HG03064 (cell line): Measurements from ENCODE around the gene OSR1.
"Not testable (repeated sequence)": the region's sequence is repeated elsewhere in the genome, so short reads cannot be mapped to it uniquely, and the experiment has no call there.

Source experiments
- ATAC-seq: cut with Tn5 transposase; IDR thresholded peaks from one replicate; pipeline ENCODE4 v1.9.1; 2021; ENCODE audit warnings: low read depth; ENCODE audit not compliant: unreplicated experiment

The OSR1 gene

DNA sequence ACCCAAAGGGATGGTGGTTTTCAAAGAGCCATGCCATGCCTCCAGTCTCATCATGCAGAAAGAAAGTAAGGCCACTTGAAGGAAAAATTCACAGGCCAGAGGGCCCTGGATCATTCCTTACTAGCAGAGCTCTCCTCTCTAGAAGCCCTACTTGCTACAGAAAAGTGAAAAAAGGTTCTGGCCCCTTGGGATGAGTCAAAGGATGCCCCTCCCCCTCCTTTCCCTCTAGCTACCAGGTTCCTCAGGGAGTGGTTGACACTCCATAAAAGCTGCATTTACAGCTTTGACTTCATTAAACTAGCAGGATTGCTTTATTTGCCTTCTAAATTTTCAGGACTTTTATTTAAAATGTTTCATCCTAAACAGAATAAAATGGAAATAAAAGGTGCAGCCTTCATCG, 21.2 kb downstream of the OSR1 start:
- no peak for ATAC-seq

- ATAC-seq, result no peak
Measured at GRCh38 chr2:19336781-19337180, 21.6 kb downstream of the OSR1 start.

GRCh38 chr2:19332503-19332902, 25.9 kb downstream of the OSR1 start:
- no peak for ATAC-seq

GRCh38 chr2:19331450-19331849, 27.0 kb downstream of the OSR1 start:
- no peak for ATAC-seq

DNA sequence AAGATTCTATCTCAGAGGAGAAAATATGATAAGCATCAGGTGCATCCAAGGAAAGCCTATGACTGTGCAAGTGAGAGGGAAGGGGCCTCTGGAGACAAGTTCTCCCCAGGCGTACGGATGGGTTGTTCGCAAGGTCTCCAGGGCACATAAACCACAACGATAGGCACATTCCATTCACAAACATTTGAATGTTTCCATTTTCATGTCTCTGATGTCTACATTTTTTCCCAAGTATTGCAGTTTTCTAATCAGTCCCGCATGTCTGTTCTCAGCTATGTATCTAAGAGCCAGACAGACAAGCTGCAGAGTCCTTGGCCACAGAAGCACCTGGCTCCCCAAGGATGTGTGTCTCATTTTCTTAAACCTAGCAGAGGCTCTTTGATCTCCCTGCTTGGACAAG, 28.0 kb downstream of the OSR1 start:
- ATAC-seq, result no peak

GRCh38 chr2:19329445-19329844, 29.0 kb downstream of the OSR1 start:
- ATAC-seq, result no peak

DNA sequence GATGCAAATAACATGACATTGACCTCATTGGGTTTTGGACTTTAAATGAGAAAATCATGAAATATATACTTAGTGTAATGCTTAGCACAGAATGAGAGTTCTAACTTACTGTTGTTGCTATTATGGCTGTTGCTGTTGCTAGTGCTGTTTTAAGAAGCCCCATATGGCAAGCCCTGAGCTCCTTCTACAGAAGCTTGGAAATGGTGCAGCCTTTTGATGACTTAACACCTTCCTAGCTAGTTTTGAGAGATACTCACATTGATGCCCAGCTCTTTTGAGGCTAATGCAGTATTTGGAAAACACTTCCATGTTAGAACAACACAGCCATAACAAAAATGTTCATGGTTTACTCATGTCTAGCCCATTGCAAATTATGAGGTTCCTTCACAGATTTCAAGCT, 30.9 kb downstream of the OSR1 start:
- no peak for ATAC-seq

DNA sequence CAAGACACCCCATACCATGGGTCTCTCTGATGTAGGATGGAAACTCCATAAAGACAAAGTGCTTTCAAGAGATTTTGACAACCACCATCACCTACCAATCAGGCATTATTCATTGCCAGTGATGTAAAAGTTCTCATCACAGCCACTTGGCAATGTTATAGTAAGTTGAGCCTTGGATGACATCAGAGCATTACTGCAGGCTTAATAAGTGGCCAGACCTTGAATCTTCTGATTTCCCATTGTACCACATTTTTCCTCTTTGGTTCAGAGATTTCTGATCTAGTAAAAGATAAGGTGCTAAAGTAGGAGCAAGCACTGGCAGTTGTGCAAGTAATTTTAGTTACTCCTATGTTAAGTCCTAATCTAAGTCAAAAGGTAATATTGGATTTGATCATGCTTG, 36.5 kb downstream of the OSR1 start:
- no peak for ATAC-seq

- ATAC-seq, result no peak
Measured at GRCh38 chr2:19320813-19321212, 37.6 kb downstream of the OSR1 start.

DNA sequence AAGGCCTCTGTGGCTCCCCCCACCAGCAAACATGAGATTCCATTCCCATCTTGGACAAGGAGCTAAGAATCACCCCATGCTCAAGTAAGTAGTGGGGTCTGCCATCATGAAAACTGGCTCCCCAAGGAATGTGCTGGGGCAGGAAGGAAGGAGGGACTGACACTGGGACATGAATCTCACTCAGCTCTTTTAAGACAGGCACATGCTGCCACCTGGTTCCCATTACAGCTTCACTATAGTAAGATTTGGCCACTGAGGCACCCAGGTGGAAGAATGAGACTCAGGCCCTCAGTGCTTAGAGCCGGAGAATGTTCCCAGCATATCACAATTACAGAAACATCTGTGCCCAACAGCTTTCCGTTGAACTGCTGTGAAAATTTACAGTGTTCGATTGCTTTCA, 38.7 kb downstream of the OSR1 start:
- no peak for ATAC-seq

DNA sequence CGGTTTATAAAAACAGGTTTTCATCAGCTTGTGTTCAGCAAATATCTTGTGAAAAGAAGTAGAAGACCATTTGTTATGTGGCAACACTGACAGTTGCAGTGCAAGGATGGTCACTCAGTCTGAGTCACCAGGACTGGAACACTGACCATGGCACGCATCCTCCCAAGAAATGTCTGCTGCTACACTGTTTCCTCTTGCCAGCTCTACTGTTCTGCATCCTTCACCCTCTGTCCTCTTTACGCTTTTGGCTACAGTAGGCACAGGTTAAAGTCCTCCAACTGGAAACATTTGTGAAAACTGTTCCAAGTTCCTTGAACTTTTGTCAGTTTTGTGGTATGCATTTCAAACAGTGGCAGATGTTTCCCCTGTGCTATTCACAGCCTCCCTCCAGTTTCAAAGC, 39.4 kb downstream of the OSR1 start:
- no peak for ATAC-seq

- no peak for ATAC-seq
Measured at GRCh38 chr2:19313553-19313952, 44.9 kb downstream of the OSR1 start.

DNA sequence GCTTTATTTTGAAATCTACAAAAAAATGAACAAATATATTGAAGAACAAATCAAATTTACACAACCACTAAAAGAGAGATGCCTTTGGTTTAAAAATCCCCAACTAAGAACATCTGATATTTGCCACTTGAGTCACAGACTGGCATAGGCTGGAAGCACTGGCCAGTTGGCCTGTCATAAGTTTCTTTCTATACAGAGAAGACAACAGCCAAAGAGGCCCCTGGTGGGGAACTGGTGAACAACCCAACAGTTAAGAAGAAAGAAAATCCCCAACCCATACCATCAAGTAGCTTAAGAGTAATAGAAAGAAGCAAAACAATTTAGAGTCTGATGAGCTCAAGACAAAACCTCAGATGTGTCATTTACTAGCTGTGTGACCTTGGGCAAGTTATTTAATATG, 45.5 kb downstream of the OSR1 start:
- ATAC-seq, result no peak

DNA sequence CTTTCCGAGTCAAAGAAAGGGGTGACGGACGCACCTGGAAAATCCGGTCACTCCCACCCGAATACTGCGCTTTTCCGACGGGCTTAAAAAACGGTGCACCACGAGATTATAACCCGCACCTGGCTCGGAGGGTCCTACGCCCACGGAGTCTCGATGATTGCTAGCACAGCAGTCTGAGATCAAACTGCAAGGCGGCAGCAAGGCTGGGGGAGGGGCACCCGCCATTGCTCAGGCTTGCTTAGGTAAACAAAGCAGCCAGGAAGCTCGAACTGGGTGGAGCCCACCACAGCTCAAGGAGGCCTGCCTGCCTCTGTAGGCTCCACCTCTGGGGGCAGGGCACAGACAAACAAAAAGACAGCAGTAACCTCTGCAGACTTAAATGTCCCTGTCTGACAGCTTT, 52.4 kb downstream of the OSR1 start:
- not testable (repeated sequence) for ATAC-seq

DNA sequence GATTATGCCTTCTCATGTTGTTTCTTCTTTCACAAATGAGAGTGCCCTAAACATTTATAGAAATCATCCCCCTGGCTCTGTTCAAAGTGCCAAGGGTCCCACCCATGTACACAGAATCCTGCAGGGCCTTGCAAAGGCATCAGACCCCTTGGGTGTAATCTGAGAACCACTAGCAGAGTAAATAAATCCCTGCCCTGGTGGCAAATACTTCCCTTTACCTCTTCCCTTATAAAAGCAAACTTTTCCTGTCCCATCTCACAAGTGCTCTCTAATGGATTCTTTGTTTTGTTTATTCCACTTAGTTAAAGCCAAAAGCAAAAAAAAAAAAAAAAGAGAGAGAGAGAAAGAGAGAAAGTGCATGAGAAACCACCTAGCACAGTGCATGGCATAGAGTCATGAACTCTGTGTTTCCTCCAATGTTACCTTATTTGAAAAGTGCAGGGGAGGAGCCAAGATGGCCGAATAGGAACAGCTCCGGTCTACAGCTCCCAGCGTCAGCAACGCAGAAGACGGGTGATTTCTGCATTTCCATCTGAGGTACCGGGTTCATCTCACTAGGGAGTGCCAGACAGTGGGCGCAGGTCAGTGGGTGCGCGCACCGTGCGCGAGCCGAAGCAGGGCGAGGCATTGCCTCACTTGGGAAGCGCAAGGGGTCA, 52.9 kb downstream of the OSR1 start:
- not testable (repeated sequence) for ATAC-seq

- ATAC-seq, result no peak
Measured at GRCh38 chr2:19301706-19302105, 56.7 kb downstream of the OSR1 start.
